Caco-2 (cell line): ENCODE measurements around the gene PCSK5. TPM values are rescaled to one million over a fixed set of nuclear protein-coding genes. Genes with fewer than 3 reads are reported as not detected.

ENCODE experiments used
- BruUV-seq: library from RNA; stranded (reverse); fragments of 400-500 nt; replicated peaks from 2 replicates; lab custom pipeline; 2021; lab: Mats Ljungman, UMichigan
- CTCF ChIA-PET: fragments of 300-600 bp; sonication (Branson Sonifier 250); formaldehyde crosslinking; loops from one replicate; lab custom pipeline; 2022; ENCODE audit warnings: antibody characterized with exemption; lab: Charles Lee
- POLR2A ChIA-PET: fragments of 300-600 bp; sonication (Branson Sonifier 250); formaldehyde crosslinking; loops from one replicate; lab custom pipeline; 2022; ENCODE audit warnings: antibody characterized with exemption; lab: Charles Lee
- DNase-seq, 2 experiments: peaks; one replicate each; pipeline versions ENCODE4 v3.0.0 to v3.0.0-alpha.2; 2020 to 2022
- H3K27me3 ChIP-seq: replicated peaks from 2 replicates; pipeline ENCODE4 v1.6.0; 2011; ENCODE audit warnings: low read length; ENCODE audit not compliant: control insufficient read depth, insufficient read depth
- H3K36me3 ChIP-seq: 2 replicates; pipeline ENCODE4 v1.5.1; 2011; ENCODE audit warnings: low read length; ENCODE audit not compliant: control insufficient read depth, insufficient read depth
- H3K4me1 ChIP-seq: fragments of 250-450 bp; sonication (Bioruptor Pico); 2 replicates; pipeline ENCODE4 v1.5.1; 2020; ENCODE audit warnings: mild to moderate bottlenecking
- H3K4me3 ChIP-seq: 2 replicates; pipeline ENCODE4 v1.5.1; 2011; ENCODE audit warnings: low read depth, mild to moderate bottlenecking, control low read depth, low read length
- H3K9me3 ChIP-seq: fragments of 250-450 bp; sonication (Bioruptor Pico); 2 replicates; pipeline ENCODE4 v1.5.1; 2020; ENCODE audit warnings: mild to moderate bottlenecking, moderate library complexity
- H3K27ac Mint-ChIP-seq: one replicate; pipeline ENCODE4 v1.8.0; 2022; ENCODE audit warnings: mixed read lengths; ENCODE audit not compliant: unreplicated experiment
- H3K27me3 Mint-ChIP-seq: one replicate; pipeline ENCODE4 v1.8.0; 2022; ENCODE audit warnings: mixed read lengths; ENCODE audit not compliant: insufficient read depth, unreplicated experiment
- H3K36me3 Mint-ChIP-seq: one replicate; pipeline ENCODE4 v1.8.0; 2022; ENCODE audit warnings: mild to moderate bottlenecking, mixed read lengths; ENCODE audit not compliant: insufficient read depth, unreplicated experiment
- H3K4me1 Mint-ChIP-seq: one replicate; pipeline ENCODE4 v1.8.0; 2022; ENCODE audit warnings: low read depth, mixed read lengths; ENCODE audit not compliant: unreplicated experiment
- H3K4me3 Mint-ChIP-seq: one replicate; pipeline ENCODE4 v1.8.0; 2022; ENCODE audit warnings: mild to moderate bottlenecking, moderate library complexity, mixed read lengths; ENCODE audit not compliant: unreplicated experiment
- H3K9me3 Mint-ChIP-seq: one replicate; pipeline ENCODE4 v1.8.0; 2022; ENCODE audit warnings: mixed read lengths; ENCODE audit not compliant: unreplicated experiment
- CTCF ChIP-seq, 2 experiments: fragments of 200-600 bp in 1 of 2; IDR thresholded peaks; 1 replicate in 1 of 2; 2 replicates in 1 of 2; pipeline versions ENCODE4 v1.5.1 to v1.8.0; 2011 to 2022; ENCODE audit warnings: antibody characterized with exemption in 1 of 2, control low read depth in 1 of 2, inconsistent platforms in 1 of 2, low read depth in 1 of 2, low read length in 1 of 2, mild to moderate bottlenecking in 1 of 2, moderate library complexity in 1 of 2; ENCODE audit not compliant: insufficient read depth in 1 of 2, severe bottlenecking in 1 of 2, unreplicated experiment in 1 of 2
- intact Hi-C: fragments of 100-400 bp; cut with micrococcal nuclease; formaldehyde crosslinking; loops from one replicate; pipeline ENCODE4 v1.10.0; 2022; ENCODE audit not compliant: unreplicated experiment
- total RNA-seq: library from RNA; stranded (reverse); gene quantifications from 2 replicates; pipeline ENCODE4 v1.2.3, GENCODE V29; 2022

The PCSK5 gene
- total RNA-seq, 1 experiment from 2014 or later, result 10.9 TPM

DNA sequence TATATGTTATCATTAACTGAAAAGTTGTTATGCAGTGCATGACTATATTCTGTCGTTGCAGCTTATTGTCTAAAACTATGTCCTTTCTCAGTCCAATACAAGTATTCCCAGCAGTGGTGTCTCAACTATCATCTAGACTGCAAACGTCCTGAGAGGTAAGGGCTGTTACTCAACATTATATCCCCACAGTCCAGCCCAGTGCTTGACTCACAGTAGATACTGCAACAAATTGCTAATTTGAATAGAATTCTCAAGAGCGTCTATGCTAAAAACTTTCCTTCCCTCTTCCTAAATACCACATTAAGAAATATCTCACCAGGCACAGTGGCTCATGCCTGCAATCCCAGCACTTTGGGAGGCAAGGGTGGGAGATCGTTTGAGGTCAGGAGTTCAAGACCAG lies 37.7 kb upstream of the PCSK5 start:
- Histone ChIP-seq H3K36me3 (no peaks in the 10 kb centered on the region), H3K4me3 (no peak overlapping the region), H3K27me3 (no peaks in the 10 kb centered on the region), H3K4me1 (no peaks in the 10 kb centered on the region), H3K9me3 (no peaks in the 10 kb centered on the region)
- Mint-ChIP-seq H3K36me3 (no peaks in the 10 kb centered on the region), H3K4me3 (no peak overlapping the region), H3K27me3 (no peaks in the 10 kb centered on the region), H3K4me1 (no peaks in the 10 kb centered on the region), H3K27ac (no peak overlapping the region), H3K9me3 (no peaks in the 10 kb centered on the region)
- POLR2A ChIA-PET, result no interaction called here
- CTCF ChIA-PET, result no interaction called here
- intact Hi-C loops, result loop anchor here (5.0 kb wide), 1 partner anchor 360 kb away; no protein-coding TSS in a partner anchor
- no peak for TF ChIP-seq CTCF (IDR thresholded peaks at IDR 0.05; ENCODE audit: insufficient read depth in 1 of 2, low read depth in 1 of 2, low read length in 1 of 2, severe bottlenecking in 1 of 2, unreplicated experiment in 1 of 2)
- no TSS peak for BruUV-seq
- DNase-seq, result no peak

GRCh38 chr9:75855509-75855908 lies 35.0 kb upstream of the PCSK5 start:
- Mint-ChIP-seq H3K4me1 (no peaks in the 10 kb centered on the region), H3K4me3 (no peak overlapping the region), H3K27me3 (no peaks in the 10 kb centered on the region), H3K27ac (no peak overlapping the region), H3K9me3 (no peaks in the 10 kb centered on the region), H3K36me3 (no peaks in the 10 kb centered on the region)
- TF ChIP-seq CTCF (IDR thresholded peaks at IDR 0.05; ENCODE audit: insufficient read depth in 1 of 2, low read depth in 1 of 2, low read length in 1 of 2, severe bottlenecking in 1 of 2, unreplicated experiment in 1 of 2), result peak in 1 of 2 experiments; percentile 22
- ChIA-PET CTCF (interaction anchor here (0.7 to 1.3 kb wide), 3 partner anchors 11 to 402 kb away, joined by 3 to 15 read pairs (median 5); no protein-coding TSS in a partner anchor), POLR2A (no interaction called here)
- no peaks in the 10 kb centered on the region for H3K9me3 ChIP-seq
- H3K36me3 ChIP-seq, result no peaks in the 10 kb centered on the region
- intact Hi-C loops, result no loop called here
- DNase-seq, result peak in 1 of 2 experiments; percentile 4
- no peaks in the 10 kb centered on the region for H3K27me3 ChIP-seq
- H3K4me3 ChIP-seq, result no peak overlapping the region
- no TSS peak for BruUV-seq
- no peaks in the 10 kb centered on the region for H3K4me1 ChIP-seq

GRCh38 chr9:75858497-75859092 lies 31.9 kb upstream of the PCSK5 start:
- no peak for TF ChIP-seq CTCF (IDR thresholded peaks at IDR 0.05; ENCODE audit: insufficient read depth in 1 of 2, low read depth in 1 of 2, low read length in 1 of 2, severe bottlenecking in 1 of 2, unreplicated experiment in 1 of 2)
- H3K9me3 ChIP-seq, result no peaks in the 10 kb centered on the region
- intact Hi-C loops, result no loop called here
- H3K4me3 Mint-ChIP-seq, result no peak overlapping the region
- no peaks in the 10 kb centered on the region for H3K27me3 Mint-ChIP-seq
- H3K36me3 Mint-ChIP-seq, result no peaks in the 10 kb centered on the region
- ChIA-PET POLR2A (no interaction called here), CTCF (no interaction called here)
- no peak overlapping the region for H3K4me3 ChIP-seq
- H3K9me3 Mint-ChIP-seq, result no peaks in the 10 kb centered on the region
- no peaks in the 10 kb centered on the region for H3K27me3 ChIP-seq
- no peaks in the 10 kb centered on the region for H3K4me1 Mint-ChIP-seq
- no TSS peak for BruUV-seq
- no peaks in the 10 kb centered on the region for H3K36me3 ChIP-seq
- no peaks in the 10 kb centered on the region for H3K4me1 ChIP-seq
- H3K27ac Mint-ChIP-seq, result no peak overlapping the region
- DNase-seq, result no peak
